ENCODE measurements around the gene RASGEF1C.

RASGEF1C gene

DNA sequence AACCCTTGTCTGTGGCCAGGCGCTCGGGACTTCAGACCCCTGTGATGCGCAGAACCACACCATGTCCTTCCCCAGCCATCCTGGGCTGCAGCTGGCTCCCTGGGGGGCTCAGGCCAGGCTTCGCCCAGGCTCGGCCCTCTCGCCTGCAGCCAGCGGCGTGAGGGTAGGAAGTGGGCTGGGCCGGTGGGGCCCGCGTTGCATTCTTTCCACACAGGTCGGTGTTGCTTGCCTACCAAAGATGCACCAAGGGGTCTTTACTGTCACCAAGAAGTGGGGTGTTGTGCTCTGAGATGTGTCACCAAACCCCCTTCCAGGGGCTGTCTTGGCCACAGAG, 89.1 kb downstream of the RASGEF1C start:
- DNase-seq (ENCODE audit: low read depth in 3 of 3), result no peak

GRCh38 chr5:180119031-180119902, 89.7 kb downstream of the RASGEF1C start:
- DNase-seq (ENCODE audit: low read depth in 3 of 3), result no peak

- DNase-seq (ENCODE audit: low read depth in 3 of 3), result no peak
Measured at GRCh38 chr5:180118391-180118791, 90.6 kb downstream of the RASGEF1C start.

DNA sequence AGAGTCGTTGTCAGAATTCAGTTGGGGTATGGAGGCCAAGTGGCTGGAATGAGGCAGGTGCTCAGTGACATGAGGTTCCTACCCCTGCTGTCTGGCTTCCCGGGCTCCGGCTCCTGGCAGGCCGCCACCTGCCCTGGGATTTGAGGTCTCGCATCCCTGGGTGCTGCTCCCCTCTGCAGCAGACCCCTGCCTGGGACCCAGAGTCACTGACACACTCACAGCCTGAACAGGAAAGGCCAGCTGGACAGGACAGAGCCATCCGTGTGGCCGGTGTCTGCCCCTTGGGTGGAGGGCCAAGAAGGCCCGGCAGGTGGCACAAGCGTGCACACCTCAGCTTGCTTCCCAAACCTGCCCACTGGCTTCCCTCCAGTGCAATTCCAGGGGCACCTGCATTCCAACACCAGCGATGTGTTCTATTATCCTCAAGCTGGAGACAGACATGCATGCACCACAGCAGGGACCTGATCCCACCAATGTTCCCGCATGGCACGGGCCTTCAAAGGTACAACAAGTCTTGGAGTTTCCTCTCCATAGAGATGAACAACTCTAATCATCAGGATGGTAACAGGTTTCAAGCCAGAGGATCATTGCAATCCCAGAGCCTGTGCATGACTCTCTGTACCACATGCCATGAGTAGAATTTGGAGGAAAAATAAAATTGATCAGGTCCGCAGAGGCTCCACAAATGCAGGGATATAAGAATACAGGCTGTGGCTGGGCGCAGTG, 91.8 kb downstream of the RASGEF1C start:
- DNase-seq (ENCODE audit: low read depth in 3 of 3), result no peak

GRCh38 chr5:180116077-180116999, 92.7 kb downstream of the RASGEF1C start:
- no peak for DNase-seq (ENCODE audit: low read depth in 3 of 3)

DNA sequence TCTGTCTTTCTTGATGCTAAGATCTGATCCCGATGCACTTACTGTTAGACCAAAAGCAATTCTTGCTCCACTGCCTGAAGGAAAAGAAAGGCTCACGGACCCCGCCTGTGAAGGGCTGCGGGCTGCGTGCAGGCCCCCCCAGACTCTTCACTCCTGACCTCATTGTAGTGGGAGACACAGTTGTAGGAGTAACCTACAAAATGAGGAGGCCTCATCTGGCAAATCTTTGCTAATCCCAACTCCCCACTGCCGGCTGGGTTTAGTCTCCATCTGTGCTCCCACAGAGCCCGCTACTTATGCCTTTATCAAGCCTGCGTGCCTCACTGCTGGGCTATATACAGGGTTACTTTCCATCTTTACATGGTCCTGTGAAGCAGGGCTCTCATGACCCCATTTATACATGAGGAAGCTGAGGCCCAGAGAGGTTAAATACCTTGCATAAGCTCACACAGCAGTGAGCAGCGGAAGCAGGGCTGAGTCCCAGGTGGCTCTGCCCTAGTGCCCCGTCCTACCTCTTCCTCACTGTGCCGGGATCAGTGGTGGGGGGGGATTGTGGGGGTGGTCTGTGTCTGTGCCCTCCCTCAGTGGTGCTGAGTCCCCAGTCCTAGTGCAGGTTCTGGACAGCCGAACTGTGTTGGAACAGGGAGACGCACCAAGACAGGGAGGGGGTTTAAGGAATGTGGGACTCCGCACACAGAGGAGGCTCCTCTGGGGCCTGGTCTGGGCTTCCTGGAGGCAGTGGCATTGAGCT, 93.5 kb downstream of the RASGEF1C start:
- DNase-seq (ENCODE audit: low read depth in 3 of 3), result no peak

- DNase-seq (ENCODE audit: low read depth in 3 of 3), result no peak
Measured at GRCh38 chr5:180114304-180115003, 94.6 kb downstream of the RASGEF1C start.

DNA sequence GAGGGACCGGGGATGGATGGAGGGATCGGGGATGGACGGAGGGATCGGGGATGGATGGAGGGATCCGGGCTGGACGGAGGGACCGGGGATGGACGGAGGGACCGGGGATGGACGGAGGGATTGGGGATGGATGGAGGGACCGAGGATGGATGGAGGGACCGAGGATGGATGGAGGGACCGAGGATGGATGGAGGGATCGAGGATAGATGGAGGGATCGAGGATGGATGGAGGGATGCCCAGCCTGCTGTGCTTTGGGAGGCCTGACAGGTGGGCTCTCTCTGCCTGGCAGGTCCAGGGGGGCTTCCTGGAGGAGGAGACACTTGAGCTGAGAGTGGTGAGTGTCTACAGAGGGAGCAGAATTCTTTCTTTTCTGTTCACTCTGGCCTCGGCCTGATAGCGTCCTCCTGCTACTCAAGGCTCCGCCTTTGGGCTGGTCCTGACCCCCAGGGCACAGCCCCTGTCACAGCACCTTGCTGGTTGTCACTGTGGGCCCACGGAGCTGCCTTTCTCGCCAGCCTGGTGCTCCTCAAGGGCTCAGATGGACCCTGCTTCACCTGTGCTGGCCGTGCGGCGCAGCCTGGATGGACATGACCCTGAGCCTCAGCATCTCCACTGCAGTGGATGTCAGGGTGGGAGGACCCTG, 95.2 kb downstream of the RASGEF1C start:
- no peak for DNase-seq (ENCODE audit: low read depth in 3 of 3)

DNA sequence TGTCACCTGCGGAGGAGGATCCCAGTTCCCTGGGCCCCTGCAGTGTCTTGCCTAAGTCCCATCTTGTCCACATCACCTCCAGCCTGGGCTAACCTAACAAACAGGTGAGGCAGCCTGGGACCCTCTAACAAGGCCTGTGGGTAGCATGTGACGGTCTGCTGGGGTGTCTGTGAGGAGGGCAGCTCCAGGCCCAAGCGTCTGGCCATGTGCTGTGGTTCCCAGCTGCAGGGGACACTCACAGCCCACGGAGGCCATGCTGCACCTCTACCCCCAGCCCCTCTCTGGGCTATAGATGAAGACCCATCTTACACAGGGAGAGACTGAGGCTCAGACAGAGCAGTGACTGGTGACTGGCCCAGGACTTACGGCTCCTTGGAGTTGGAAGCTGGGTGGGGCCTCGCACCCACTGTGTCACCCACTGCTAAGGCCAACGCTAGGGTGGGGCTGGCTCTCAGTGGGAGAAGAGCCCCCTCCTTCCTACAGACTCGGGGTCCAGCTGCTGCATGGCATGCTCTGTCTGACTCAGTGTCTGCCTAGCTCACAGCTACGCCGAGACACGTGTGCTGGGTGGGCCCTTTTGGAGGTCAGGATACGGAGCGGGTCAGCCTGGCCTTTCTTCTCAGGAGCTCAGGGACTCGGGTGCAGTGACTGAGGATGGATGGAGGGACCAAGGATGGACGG, 96.7 kb downstream of the RASGEF1C start:
- no peak for DNase-seq (ENCODE audit: low read depth in 3 of 3)

GRCh38 chr5:180111273-180112002, 97.6 kb downstream of the RASGEF1C start:
- no peak for DNase-seq (ENCODE audit: low read depth in 3 of 3)

DNA sequence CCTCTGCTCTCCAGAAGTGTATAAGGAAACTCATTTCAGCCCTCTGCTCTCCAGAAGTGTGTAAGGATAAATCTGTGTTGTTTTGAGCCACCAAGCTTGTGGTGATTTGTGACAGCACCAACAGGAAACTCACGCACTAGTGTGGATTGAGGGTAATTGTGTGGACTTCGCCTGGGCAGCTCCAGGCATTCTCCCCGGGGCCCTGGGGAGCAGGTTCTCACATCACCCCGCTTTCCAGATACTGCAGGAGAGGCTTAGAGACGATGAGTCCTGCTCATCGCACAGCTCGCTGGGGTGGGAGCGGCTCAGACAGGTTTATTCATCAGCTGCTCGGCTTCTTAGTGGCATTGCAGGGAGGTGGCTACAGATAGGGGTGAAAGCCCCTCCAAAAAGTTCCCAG, 99.1 kb downstream of the RASGEF1C start:
- DNase-seq (ENCODE audit: low read depth in 3 of 3), result no peak

DNA sequence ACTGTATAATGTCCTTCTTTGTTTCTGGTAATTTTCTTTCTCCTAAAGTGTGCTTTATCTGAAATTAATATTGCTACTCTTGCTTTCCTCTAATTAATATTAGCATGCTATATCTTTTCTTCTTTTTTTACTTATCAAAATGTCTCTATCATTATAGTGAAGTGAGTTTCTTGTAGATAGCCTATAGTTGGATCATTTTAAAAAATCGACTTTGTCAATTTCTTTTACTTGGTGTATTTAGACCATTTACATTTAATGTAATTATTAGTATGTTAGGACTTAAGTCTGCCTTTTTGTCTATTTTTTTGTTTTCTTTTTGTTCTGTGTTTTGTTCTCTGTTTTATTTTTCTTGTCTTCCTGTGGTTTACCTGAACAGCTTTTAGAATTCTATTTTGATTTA, 102.0 kb downstream of the RASGEF1C start:
- no peak for DNase-seq (ENCODE audit: low read depth in 3 of 3)

DNA sequence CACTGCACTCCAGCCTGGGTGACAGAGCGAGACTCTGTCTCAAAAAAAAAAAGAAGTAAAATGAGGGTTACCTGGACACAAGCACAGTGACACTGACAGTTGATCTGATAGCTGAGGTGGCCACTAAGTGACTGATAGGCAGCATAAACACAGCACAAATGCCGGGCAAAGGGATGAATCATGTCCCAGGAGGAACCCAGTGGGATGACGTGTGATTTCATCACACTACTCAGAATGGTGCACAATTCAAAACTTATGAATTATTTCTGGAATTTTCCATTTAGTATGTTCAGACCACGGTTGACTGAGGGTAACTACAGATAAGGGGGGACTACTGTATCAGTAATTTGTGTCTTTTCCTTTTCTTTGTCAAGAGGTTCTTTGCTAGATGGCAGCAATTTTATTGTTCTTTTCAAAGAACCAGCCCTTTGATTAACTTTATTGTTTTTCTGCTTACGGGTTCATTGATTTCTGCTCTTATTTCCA, 103.1 kb downstream of the RASGEF1C start:
- no peak for DNase-seq (ENCODE audit: low read depth in 3 of 3)

DNA sequence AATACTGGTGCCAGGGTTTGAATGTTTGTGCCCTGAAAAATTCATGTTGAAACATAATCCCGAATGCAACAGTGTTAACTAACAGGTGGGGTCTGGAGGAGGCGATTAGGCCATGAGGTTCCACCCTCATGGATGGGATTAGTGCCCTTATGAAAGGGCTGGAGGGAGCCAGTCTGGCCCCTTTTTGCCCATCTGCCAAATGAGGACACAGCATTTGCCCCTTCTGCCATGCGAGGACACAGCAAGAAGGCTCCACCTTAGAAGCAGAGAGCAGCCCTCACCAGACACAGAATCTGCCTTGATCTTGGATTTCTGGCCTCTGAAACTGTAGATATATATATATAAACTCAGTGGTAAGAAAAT, 104.9 kb downstream of the RASGEF1C start:
- DNase-seq (ENCODE audit: low read depth in 3 of 3), result no peak

- no peak for DNase-seq (ENCODE audit: low read depth in 3 of 3)
Measured at GRCh38 chr5:180103487-180104167, 105.4 kb downstream of the RASGEF1C start.

DNA sequence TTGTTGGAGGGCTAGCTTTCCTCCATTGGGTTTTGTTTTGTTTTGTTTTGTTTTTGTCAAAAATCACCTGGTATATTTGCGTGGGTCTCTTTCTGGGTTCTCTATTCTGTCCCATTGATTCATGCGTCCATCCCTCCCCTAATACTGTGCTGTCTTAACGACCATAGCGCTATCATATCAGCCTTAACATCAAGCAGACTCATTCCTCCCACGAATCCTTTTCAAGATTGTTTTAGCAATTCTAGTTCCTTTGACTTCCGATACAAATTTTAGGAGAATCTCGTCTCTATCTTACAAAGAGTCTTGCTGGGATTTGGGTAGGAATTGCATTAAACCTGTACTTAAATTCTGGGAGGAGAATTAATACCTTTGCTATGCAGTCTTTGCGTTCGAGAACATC, 106.4 kb downstream of the RASGEF1C start:
- DNase-seq (ENCODE audit: low read depth in 3 of 3), result no peak

GRCh38 chr5:180101451-180102105, 107.4 kb downstream of the RASGEF1C start:
- DNase-seq (ENCODE audit: low read depth in 3 of 3), result no peak

All from stimulated activated CD4-positive, alpha-beta T cell treated with anti-CD3 and anti-CD28 coated beads, TNF-alpha, amount 100 ng/mL, for 24 hours (primary cell).